Mucosa of stomach (tissue), 1 donor: ENCODE results near the gene UGT1A4.

Experiments used
- H3K27me3 ChIP-seq: one replicate; pipeline ENCODE4 v1.7.0; 2013; ENCODE audit warnings: mild to moderate bottlenecking, low read length; ENCODE audit not compliant: control insufficient read depth, insufficient read depth
- H3K36me3 ChIP-seq: one replicate; pipeline ENCODE4 v1.7.0; 2013; ENCODE audit warnings: low read length; ENCODE audit not compliant: control insufficient read depth, insufficient read depth
- H3K4me1 ChIP-seq: one replicate; pipeline ENCODE4 v1.7.0; 2013; ENCODE audit warnings: mild to moderate bottlenecking, low read length; ENCODE audit not compliant: control insufficient read depth, insufficient read depth
- H3K4me3 ChIP-seq: one replicate; pipeline ENCODE4 v1.7.0; 2013; ENCODE audit warnings: low read length
- H3K9ac ChIP-seq: one replicate; pipeline ENCODE4 v1.7.0; 2013; ENCODE audit warnings: mild to moderate bottlenecking, low read length, moderate library complexity
- H3K9me3 ChIP-seq: one replicate; pipeline ENCODE4 v1.7.0; 2013; ENCODE audit warnings: mild to moderate bottlenecking, low read length, moderate library complexity; ENCODE audit not compliant: control insufficient read depth
- donor health status: Pancreatic carcinoma.

The UGT1A4 gene

DNA sequence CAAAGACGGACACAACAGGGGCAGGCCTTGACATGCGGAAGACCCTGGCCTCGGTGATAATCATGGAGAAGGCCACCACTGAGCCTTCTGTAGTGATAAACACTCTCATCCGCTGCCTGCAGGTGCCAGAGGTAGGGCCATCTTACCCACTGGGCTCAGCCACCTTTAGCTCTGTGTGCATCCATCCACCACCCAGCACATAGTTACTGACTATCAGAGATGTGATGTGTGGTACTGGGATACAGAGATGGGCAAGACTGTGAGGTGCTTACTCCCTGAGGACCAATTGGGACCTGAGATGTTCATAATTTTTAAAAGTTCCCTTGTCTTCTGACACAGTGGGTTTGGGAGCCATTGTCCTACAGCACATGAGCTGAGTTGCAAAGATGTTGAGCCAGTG lies 61.2 kb downstream of the UGT1A4 start:
- Histone ChIP-seq H3K4me3 (no peak overlapping the region), H3K36me3 (no peaks in the 10 kb centered on the region), H3K27me3 (no peaks in the 10 kb centered on the region), H3K9me3 (no peaks in the 10 kb centered on the region), H3K4me1 (no peaks in the 10 kb centered on the region), H3K9ac (no peak overlapping the region)

DNA sequence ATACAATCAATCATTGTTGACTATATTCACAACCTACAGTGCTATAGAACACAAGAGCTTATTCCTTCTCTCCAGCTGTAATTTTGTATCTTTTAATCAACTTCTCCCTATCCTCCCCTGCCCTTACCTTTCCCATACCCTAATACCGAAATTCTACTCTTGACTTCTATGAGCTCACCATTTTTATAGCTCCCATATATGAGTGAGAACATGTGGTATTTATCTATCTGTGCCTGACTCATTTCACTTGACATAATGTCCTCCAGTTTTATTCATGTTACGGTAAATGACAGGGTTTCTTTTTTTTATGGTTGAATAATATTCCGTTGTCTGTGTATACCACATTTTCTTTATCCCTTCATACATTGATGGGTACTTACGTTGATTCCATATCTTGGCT lies 62.2 kb downstream of the UGT1A4 start:
- no peak overlapping the region for H3K4me3 ChIP-seq
- H3K9me3 ChIP-seq = no peaks in the 10 kb centered on the region
- H3K9ac ChIP-seq = no peak overlapping the region

DNA sequence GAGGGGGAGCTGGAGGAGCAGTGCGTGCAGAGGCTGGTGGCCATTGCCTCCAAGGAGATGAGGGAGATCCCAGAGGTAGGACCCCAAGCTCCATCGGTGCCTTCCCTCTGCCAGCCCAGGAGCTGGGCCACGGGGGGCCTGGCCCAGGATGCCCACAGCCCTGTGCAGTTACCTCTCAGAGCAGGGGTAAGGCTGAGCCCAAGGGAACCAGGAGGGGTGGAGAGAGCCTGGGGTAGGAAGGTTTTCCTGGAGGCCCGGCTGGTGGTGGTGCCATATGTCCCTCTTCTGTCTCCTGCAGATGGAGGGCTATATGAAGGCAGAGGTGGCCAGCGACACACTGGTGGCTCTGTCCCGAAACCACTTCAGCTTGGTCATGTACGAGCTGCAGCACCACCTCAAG lies 71.0 kb downstream of the UGT1A4 start:
- Histone ChIP-seq H3K36me3 (no peaks in the 10 kb centered on the region), H3K4me3 (no peak overlapping the region), H3K9me3 (no peaks in the 10 kb centered on the region), H3K4me1 (no peaks in the 10 kb centered on the region), H3K27me3 (no peaks in the 10 kb centered on the region), H3K9ac (no peak overlapping the region)

More for the DNA sequence above, 62.2 kb downstream of the UGT1A4 start:
- H3K36me3 ChIP-seq = no peaks in the 10 kb centered on the region
- H3K4me1 ChIP-seq = no peaks in the 10 kb centered on the region
- no peaks in the 10 kb centered on the region for H3K27me3 ChIP-seq

DNA sequence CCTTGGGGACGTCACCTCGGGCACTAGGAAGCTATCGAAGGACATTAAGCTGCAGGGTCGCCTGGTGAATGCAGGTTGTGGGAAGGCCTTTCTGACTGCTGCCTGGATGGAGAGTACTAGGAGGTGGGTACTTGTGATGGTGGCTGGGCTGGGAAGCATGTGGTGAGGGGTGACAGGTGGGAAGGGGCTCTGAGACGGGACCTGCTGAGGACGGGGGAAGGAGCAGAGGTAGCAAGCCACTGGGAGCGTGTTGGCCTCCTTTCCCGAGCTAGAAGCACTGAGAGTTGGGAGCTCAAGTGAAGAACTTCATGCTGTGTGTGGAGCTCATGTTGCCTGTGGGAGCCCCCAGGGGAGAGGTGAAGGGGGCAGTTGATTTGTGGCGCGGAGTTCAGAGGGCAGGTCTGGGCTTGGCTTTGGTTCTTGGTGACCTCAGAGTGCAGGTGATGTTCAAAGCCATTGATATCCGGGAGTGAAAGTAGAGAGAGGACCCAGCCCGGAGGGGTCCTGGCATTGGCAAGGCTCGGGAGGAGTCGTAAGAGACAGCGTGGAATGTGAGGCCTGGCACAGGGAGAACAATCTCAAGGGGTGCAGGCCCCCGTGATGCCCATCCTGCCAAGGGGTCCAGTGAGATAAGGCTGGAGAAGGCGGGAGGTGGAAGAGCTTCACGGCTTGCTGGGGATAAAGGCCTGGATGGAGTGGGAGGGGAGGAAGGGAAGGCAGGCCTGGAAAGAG lies 72.8 kb downstream of the UGT1A4 start:
- Histone ChIP-seq H3K9ac (no peak overlapping the region), H3K27me3 (no peaks in the 10 kb centered on the region), H3K4me3 (no peak overlapping the region), H3K9me3 (no peaks in the 10 kb centered on the region), H3K4me1 (no peaks in the 10 kb centered on the region), H3K36me3 (no peaks in the 10 kb centered on the region)

DNA sequence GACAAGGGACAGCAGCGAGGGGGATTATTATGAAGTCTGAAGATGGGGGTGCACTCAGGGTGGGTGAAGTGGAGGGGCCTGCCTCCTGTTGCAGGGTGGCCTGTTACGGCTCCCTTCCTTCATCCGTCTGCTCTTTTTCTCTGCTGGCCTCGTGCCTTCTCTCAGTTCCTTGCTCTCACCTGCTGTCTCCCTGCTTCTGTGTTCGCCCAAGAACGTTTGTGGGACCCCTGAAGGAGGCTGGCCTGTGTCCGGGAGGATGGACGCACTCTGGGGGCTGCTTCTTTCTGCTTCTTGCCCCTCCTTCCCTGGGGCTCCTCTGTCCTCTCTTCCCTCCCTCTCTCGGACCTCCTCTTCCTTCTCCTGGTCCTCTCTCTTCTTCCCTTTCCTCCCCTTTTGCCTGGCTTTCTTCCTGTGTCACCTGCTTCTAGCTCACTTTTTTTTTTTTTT lies 73.4 kb downstream of the UGT1A4 start:
- Histone ChIP-seq H3K27me3 (no peaks in the 10 kb centered on the region), H3K36me3 (no peaks in the 10 kb centered on the region), H3K9me3 (no peaks in the 10 kb centered on the region), H3K4me1 (no peaks in the 10 kb centered on the region), H3K4me3 (no peak overlapping the region), H3K9ac (no peak overlapping the region)

DNA sequence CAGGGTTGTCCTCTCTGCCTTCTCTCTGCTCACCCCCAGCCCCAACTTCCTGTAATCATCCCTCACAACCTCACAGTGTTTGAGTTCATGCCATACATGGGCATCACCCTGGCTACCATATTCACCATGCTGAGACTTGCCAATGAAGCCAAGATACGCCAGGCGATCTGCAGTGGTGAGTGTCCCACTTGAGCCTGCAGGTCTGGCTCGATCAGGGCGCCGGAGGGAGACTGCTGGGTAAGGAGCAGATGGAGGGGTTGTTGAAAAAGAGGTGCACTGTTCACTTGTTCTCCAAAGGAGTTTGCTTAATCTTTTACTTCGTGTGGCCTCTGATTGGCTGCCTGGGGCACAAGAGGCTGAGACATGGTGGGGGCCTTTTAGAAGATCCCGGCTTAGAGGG lies 74.2 kb downstream of the UGT1A4 start:
- Histone ChIP-seq H3K27me3 (no peaks in the 10 kb centered on the region), H3K4me3 (no peak overlapping the region), H3K36me3 (no peaks in the 10 kb centered on the region), H3K4me1 (no peaks in the 10 kb centered on the region), H3K9ac (no peak overlapping the region), H3K9me3 (no peaks in the 10 kb centered on the region)

DNA sequence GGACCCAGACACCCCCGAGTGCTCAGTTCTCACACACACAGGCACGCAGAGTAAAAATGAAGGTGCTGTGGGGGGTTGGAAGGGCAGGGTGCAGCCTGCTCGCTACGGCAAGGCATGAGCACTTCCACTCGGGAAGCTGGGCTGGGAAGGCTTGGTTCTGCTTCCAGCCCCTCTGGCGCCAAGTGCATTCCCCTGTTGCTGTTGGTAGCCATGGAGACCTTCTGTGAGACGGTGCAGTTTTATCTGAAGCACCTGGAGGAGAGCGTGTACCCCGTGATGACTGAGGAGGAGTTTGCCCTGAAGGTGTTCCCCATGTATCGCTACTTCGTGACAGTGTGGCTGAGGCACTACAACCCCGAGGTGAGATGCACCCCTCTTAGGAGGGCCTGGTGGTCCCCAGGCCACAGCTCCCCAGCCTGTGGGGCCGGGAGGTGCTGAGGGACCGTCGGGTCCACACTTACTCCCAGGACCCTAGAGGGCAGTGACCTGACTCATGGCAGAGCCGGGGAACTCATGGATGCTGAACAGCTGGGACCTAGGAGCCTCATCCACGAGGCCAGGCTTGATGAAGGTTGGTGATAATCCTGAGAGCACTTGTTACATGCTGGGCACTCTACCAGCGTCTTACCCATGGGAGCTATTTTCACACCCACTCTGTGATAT lies 75.1 kb downstream of the UGT1A4 start:
- Histone ChIP-seq H3K4me3 (no peak overlapping the region), H3K27me3 (no peaks in the 10 kb centered on the region), H3K36me3 (no peaks in the 10 kb centered on the region), H3K9ac (no peak overlapping the region), H3K4me1 (no peaks in the 10 kb centered on the region), H3K9me3 (no peaks in the 10 kb centered on the region)

DNA sequence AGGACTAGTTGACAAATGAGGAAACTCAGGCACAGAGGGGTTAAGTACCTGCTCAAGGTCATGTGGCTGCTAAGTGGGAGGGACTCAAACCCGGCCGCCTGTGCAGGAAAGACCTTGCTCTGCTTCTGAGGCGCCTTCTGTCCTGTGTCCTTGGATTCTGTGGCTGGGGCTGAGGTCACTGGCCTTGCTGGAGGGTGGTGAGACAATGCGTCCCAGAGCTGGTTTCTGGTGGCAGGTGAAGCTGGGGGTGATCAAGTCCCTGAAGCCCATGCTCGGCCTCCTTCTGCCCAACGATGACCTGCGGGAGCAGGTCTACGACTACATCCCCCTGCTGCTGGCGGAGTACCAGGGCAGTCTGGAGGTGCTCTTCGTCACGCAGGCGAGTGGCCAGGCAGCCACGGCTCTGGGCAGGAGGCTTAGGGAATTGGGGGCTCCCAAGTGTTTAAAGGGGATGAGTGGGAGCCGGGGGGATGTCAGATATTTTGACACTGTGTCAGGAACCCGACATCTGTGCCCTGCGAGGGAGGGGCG lies 75.7 kb downstream of the UGT1A4 start:
- Histone ChIP-seq H3K9ac (no peak overlapping the region), H3K9me3 (no peaks in the 10 kb centered on the region), H3K27me3 (no peaks in the 10 kb centered on the region), H3K4me3 (no peak overlapping the region), H3K4me1 (no peaks in the 10 kb centered on the region), H3K36me3 (no peaks in the 10 kb centered on the region)

DNA sequence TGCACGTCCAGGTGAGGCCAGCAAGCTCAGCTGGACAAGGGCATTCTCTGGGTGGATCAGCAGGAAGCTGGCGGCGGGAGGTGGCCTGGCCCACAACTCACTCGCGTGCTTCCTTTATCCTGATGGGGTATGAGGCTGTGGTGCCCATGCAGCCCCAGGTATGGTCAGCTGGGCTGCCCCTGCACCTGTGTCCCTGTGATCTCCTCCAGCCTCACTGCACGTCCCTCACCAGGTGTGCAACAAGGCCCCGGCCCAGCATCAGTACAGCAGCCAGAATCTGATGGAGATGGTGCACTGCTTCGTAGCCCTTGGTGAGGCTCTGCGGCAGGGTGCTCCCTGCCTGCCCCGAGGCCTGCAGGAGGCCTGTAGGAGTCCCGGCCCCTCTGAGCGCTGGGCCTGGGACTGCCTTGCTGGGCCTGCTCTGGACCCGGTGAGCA lies 77.2 kb downstream of the UGT1A4 start:
- H3K9me3 ChIP-seq = no peaks in the 10 kb centered on the region
- H3K27me3 ChIP-seq = no peaks in the 10 kb centered on the region
- H3K9ac ChIP-seq = no peak overlapping the region
- H3K4me1 ChIP-seq = no peaks in the 10 kb centered on the region
- H3K36me3 ChIP-seq = no peaks in the 10 kb centered on the region
- H3K4me3 ChIP-seq = no peak overlapping the region

DNA sequence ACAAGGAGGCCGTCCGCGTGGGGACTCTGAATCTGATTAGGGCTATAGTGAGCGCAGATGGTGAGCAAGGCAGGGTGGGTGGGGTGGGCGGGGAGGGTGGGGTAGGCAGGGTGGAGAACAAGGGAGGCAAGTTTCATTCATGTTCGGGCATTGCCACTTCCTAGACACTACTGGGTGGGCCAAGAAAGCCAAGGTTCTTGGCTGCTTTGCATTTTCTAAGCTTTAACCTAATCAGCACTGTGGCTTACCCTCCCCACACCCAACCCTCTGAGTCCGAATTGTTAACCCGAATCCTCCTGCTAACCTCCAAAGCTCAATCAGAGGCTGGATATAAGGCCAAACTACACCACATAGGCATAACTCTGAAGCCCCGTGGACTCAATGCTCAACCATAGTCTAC lies 77.7 kb downstream of the UGT1A4 start:
- Histone ChIP-seq H3K4me3 (no peak overlapping the region), H3K27me3 (no peaks in the 10 kb centered on the region), H3K9me3 (no peaks in the 10 kb centered on the region), H3K36me3 (no peaks in the 10 kb centered on the region), H3K4me1 (no peaks in the 10 kb centered on the region), H3K9ac (no peak overlapping the region)

DNA sequence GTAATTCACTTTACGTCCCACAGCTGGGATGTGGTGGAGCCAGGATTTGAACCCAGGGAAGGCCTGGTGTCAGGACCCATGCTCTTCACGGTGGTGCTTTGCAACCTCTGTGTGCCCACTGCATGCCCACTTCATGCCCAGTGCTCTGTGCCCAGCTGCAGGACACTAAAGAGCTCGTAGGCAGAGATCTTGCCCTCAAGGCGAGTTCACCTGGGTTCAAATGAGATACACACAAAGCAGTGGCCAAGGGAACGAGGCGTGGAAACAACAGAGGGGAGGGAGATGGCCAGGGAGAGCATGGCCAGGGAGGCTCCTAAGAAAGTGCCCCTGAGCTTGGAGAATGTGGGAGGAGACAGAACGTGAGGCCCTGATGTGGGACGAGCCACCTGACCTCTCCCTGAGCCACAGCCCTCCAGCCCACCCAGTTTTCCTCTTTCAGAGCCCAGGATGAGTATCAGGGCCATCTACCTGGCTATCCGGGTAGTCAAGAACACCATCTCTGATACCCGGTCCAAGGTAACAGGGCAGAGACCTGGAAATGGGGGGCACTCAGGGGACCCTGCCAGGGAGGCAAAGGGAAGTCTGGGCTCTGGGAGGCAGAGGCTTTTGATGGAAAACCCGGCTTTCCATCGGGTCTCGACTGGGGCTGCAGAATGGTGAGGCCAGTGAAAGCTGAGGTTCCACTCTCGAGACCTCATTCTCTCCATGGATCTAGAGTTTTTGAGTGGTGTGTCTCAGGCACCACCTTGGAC lies 80.0 kb downstream of the UGT1A4 start:
- Histone ChIP-seq H3K9me3 (no peaks in the 10 kb centered on the region), H3K4me1 (no peaks in the 10 kb centered on the region), H3K9ac (no peak overlapping the region), H3K4me3 (no peak overlapping the region), H3K27me3 (no peaks in the 10 kb centered on the region), H3K36me3 (no peaks in the 10 kb centered on the region)

DNA sequence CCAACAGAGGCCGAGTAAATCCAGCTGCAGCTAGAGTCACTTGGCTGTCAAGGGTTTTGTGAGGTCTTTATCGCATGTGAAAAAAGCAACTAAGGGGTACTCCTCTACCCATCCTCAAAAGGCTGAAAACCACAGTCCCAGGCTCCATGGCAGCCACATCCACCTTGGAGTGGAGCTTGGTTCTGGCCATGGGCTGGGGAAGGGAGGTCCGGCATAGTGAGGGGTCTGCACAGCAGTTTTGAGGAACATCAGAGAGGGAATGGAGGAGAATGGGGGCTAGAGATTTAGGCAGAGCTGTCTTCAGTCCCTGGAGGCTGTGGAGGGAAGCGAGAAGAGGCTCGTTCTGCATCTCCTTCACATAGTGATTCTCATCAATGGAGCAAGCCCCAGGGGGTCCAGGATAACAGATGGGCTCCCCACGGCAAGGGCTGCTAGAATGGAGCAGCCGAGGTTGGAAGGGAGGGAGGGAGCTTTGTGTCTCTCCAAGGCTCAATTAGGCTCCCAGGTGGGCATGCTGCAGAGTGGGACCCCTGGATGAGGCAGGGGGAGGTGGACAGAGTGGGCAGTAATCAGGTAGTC lies 80.6 kb downstream of the UGT1A4 start:
- Histone ChIP-seq H3K9ac (no peak overlapping the region), H3K27me3 (no peaks in the 10 kb centered on the region), H3K9me3 (no peaks in the 10 kb centered on the region), H3K4me3 (no peak overlapping the region), H3K36me3 (no peaks in the 10 kb centered on the region), H3K4me1 (no peaks in the 10 kb centered on the region)
